GM19025 (cell line): ENCODE measurements around the gene RAI1.

Experiments
- ATAC-seq: cut with Tn5 transposase; IDR thresholded peaks from one replicate; pipeline ENCODE4 v1.9.1; 2021; ENCODE audit warnings: mild to moderate bottlenecking, low read depth, moderate library complexity; ENCODE audit not compliant: unreplicated experiment

Gene RAI1

GRCh38 chr17:17728550-17729251 is 47.4 kb downstream of the RAI1 start:
- ATAC-seq, result no peak

GRCh38 chr17:17729620-17730249 is 48.5 kb downstream of the RAI1 start:
- ATAC-seq, result peak; percentile 49

GRCh38 chr17:17730250-17730935 is 49.1 kb downstream of the RAI1 start:
- ATAC-seq, result no peak

GRCh38 chr17:17732444-17732843 is 51.2 kb downstream of the RAI1 start:
- ATAC-seq, result no peak

- no peak for ATAC-seq
Observed at GRCh38 chr17:17732892-17733670, 51.8 kb downstream of the RAI1 start.

GRCh38 chr17:17736205-17737183 is 55.2 kb downstream of the RAI1 start:
- ATAC-seq, result no peak

- ATAC-seq, result no peak
Observed at GRCh38 chr17:17737961-17738894, 57.0 kb downstream of the RAI1 start.

- ATAC-seq, result no peak
Observed at GRCh38 chr17:17738901-17739300, 57.6 kb downstream of the RAI1 start.

- no peak for ATAC-seq
Observed at GRCh38 chr17:17739388-17740066, 58.3 kb downstream of the RAI1 start.

GRCh38 chr17:17740615-17741348 is 59.5 kb downstream of the RAI1 start:
- no peak for ATAC-seq

- ATAC-seq, result no peak
Observed at GRCh38 chr17:17741349-17742023, 60.2 kb downstream of the RAI1 start.

- ATAC-seq, result no peak
Observed at GRCh38 chr17:17742133-17742621, 60.9 kb downstream of the RAI1 start.

GRCh38 chr17:17742688-17743390 is 61.6 kb downstream of the RAI1 start:
- ATAC-seq, result no peak

GRCh38 chr17:17743391-17744112 is 62.3 kb downstream of the RAI1 start:
- no peak for ATAC-seq

GRCh38 chr17:17744116-17744515 is 62.9 kb downstream of the RAI1 start:
- no peak for ATAC-seq
